ENCODE data around the gene KRT34. TPM values are rescaled to one million over a fixed set of nuclear protein-coding genes. Genes with fewer than 3 reads are reported as not detected.

Gene KRT34
- total and polyA plus RNA-seq, 2 experiments from 2014 or later: not detected

GRCh38 chr17:41403404-41404023, 21.4 kb upstream of the KRT34 start:
- H3K4me1 ChIP-seq (ENCODE audit: insufficient read depth): no peaks in the 10 kb centered on the region
- Mint-ChIP-seq H3K4me3 (no peak overlapping the region), H3K9me3 (no peaks in the 10 kb centered on the region), H3K27me3 (ENCODE audit: insufficient read depth, low read depth, poor library complexity) (peaks cover 2% of the 10 kb centered on the region), H3K27ac (no peak overlapping the region), H3K4me1 (no peaks in the 10 kb centered on the region), H3K36me3 (ENCODE audit: low read depth) (no peaks in the 10 kb centered on the region)
- H3K27ac ChIP-seq (ENCODE audit: low read depth): no peak overlapping the region
- TF ChIP-seq REST (IDR thresholded peaks at IDR 0.05; ENCODE audit: unreplicated experiment) (no peak), EZH2 (IDR thresholded peaks at IDR 0.05; ENCODE audit: low read depth, unreplicated experiment) (no peak), POLR2AphosphoS5 (IDR thresholded peaks at IDR 0.05; ENCODE audit: low read depth) (no peak), JUNB (IDR thresholded peaks at IDR 0.05; ENCODE audit: unreplicated experiment) (no peak), EZH2phosphoT487 (IDR thresholded peaks at IDR 0.05; ENCODE audit: unreplicated experiment) (no peak), CREB1 (CRISPR knock-in tag; IDR thresholded peaks at IDR 0.05; ENCODE audit: low read depth) (no peak), ZNF114 (CRISPR knock-in tag; IDR thresholded peaks at IDR 0.05) (no peak), ZNF331 (CRISPR knock-in tag; IDR thresholded peaks at IDR 0.05; ENCODE audit: low read depth) (no peak)
- TF ChIP-seq, protein P1, sequence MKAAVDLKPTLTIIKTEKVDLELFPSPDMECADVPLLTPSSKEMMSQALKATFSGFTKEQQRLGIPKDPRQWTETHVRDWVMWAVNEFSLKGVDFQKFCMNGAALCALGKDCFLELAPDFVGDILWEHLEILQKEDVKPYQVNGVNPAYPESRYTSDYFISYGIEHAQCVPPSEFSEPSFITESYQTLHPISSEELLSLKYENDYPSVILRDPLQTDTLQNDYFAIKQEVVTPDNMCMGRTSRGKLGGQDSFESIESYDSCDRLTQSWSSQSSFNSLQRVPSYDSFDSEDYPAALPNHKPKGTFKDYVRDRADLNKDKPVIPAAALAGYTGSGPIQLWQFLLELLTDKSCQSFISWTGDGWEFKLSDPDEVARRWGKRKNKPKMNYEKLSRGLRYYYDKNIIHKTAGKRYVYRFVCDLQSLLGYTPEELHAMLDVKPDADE (IDR thresholded peaks at IDR 0.05): no peak
- TF ChIP-seq, protein P2, sequence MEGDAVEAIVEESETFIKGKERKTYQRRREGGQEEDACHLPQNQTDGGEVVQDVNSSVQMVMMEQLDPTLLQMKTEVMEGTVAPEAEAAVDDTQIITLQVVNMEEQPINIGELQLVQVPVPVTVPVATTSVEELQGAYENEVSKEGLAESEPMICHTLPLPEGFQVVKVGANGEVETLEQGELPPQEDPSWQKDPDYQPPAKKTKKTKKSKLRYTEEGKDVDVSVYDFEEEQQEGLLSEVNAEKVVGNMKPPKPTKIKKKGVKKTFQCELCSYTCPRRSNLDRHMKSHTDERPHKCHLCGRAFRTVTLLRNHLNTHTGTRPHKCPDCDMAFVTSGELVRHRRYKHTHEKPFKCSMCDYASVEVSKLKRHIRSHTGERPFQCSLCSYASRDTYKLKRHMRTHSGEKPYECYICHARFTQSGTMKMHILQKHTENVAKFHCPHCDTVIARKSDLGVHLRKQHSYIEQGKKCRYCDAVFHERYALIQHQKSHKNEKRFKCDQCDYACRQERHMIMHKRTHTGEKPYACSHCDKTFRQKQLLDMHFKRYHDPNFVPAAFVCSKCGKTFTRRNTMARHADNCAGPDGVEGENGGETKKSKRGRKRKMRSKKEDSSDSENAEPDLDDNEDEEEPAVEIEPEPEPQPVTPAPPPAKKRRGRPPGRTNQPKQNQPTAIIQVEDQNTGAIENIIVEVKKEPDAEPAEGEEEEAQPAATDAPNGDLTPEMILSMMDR (conservative IDR thresholded peaks at IDR 0.05; ENCODE audit: low read depth in 2 of 2): no peak
- DNase-seq (ENCODE audit: low spot score) (no peak), ATAC-seq (no peak)
- H4K20me1 ChIP-seq (replicated peaks; ENCODE audit: insufficient read depth): no peaks in the 10 kb centered on the region
- H3K36me3 ChIP-seq (ENCODE audit: insufficient read depth): no peaks in the 10 kb centered on the region
- H3K4me3 ChIP-seq: no peak overlapping the region
- no peaks in the 10 kb centered on the region for H3K27me3 ChIP-seq (ENCODE audit: insufficient read depth)
- no peak overlapping the region for H3K4me2 ChIP-seq
- H2AFZ ChIP-seq: no peak overlapping the region
- no peaks in the 10 kb centered on the region for H3F3A ChIP-seq (replicated peaks; ENCODE audit: low read depth)
- no peaks in the 10 kb centered on the region for H3K79me2 ChIP-seq (replicated peaks; ENCODE audit: insufficient read depth)
- H3K9me2 ChIP-seq (ENCODE audit: insufficient read depth): no peaks in the 10 kb centered on the region
